ENCODE measurements around the gene IFT88. TPM values are rescaled to one million over a fixed set of nuclear protein-coding genes. Genes with fewer than 3 reads are reported as not detected.

The IFT88 gene
- total and polyA plus RNA-seq, 9 of the 15 experiments (the other 6 are each of a cell fraction or from before 2014, with no cell fraction given) = 8.3 to 13.5 (median 10.0) TPM

Small RNAs within 50 kb of the gene (small RNA-seq; reads per million reads assigned to genes)
- gene RNU2-7P = 0.55 reads per million, percentile 28 among the genes with 10 or more reads in this experiment

Other genes starting within 250 kb of the IFT88 start
- 2.4 and 2.6 TPM in 2 replicates for gene CRYL1, start 41.3 kb upstream of the IFT88 start, total RNA-seq (2014; rRNA removed)
- 2.0 TPM in 2 replicates for gene CRYL1, start 41.3 kb upstream of the IFT88 start, total RNA-seq (2014; rRNA removed; fragmentation: Illumina TruSeq; extraction: Trizol)
- 1.5 and 1.7 TPM in 2 replicates for gene CRYL1, start 41.3 kb upstream of the IFT88 start, total RNA-seq (2015; rRNA removed; fragmentation: Illumina TruSeq; extraction: Trizol)
- gene CRYL1, start 41.3 kb upstream of the IFT88 start, total RNA-seq (2021) = 3.1 and 3.4 TPM in 2 replicates
- gene CRYL1, start 41.3 kb upstream of the IFT88 start, polyA plus RNA-seq (2011; rRNA removed) = 6.9 and 9.7 TPM in 2 replicates
- gene CRYL1, start 41.3 kb upstream of the IFT88 start, polyA plus RNA-seq (2014; fragmentation: Illumina TruSeq; extraction: Trizol) = 3.4 and 3.7 TPM in 2 replicates
- gene CRYL1, start 41.3 kb upstream of the IFT88 start, polyA plus RNA-seq (2014; fragmentation: Nextera tagmentation; extraction: Ambion mirVana) = 1 to 10 TPM; 1.0 to 1.8 TPM
- gene CRYL1, start 41.3 kb upstream of the IFT88 start, polyA plus RNA-seq (2014; rRNA removed) = 2.7 and 5.3 TPM in 2 replicates
- gene IL17D, start 136.5 kb downstream of the IFT88 start, total RNA-seq (2014; rRNA removed) = 0.08 TPM in 1 of 2 replicates, not detected in the other
- gene IL17D, start 136.5 kb downstream of the IFT88 start, total RNA-seq (2014; rRNA removed; fragmentation: Illumina TruSeq; extraction: Trizol) = 0.11 TPM in 1 of 2 replicates, not detected in the other
- not detected in 2 replicates for gene IL17D, start 136.5 kb downstream of the IFT88 start, total RNA-seq (2015; rRNA removed; fragmentation: Illumina TruSeq; extraction: Trizol)
- gene IL17D, start 136.5 kb downstream of the IFT88 start, total RNA-seq (2021) = 0.11 and 0.13 TPM in 2 replicates
- 0.04 TPM in 1 of 2 replicates, not detected in the other for gene IL17D, start 136.5 kb downstream of the IFT88 start, polyA plus RNA-seq (2011; rRNA removed)
- gene IL17D, start 136.5 kb downstream of the IFT88 start, polyA plus RNA-seq (2014; fragmentation: Illumina TruSeq; extraction: Trizol) = not detected in 2 replicates
- under 1 TPM; 0.53 to 0.55 TPM for gene IL17D, start 136.5 kb downstream of the IFT88 start, polyA plus RNA-seq (2014; fragmentation: Nextera tagmentation; extraction: Ambion mirVana)
- gene IL17D, start 136.5 kb downstream of the IFT88 start, polyA plus RNA-seq (2014; rRNA removed) = 0.08 TPM in 1 of 2 replicates, not detected in the other
- 5.3 and 6.4 TPM in 2 replicates for gene EEF1AKMT1, start 206.8 kb downstream of the IFT88 start, total RNA-seq (2014; rRNA removed)
- 8.9 and 9.0 TPM in 2 replicates for gene EEF1AKMT1, start 206.8 kb downstream of the IFT88 start, total RNA-seq (2014; rRNA removed; fragmentation: Illumina TruSeq; extraction: Trizol)
- 6.0 and 6.7 TPM in 2 replicates for gene EEF1AKMT1, start 206.8 kb downstream of the IFT88 start, total RNA-seq (2015; rRNA removed; fragmentation: Illumina TruSeq; extraction: Trizol)
- 6.0 and 7.0 TPM in 2 replicates for gene EEF1AKMT1, start 206.8 kb downstream of the IFT88 start, total RNA-seq (2021)
- gene EEF1AKMT1, start 206.8 kb downstream of the IFT88 start, polyA plus RNA-seq (2011; rRNA removed) = 9.7 and 10.7 TPM in 2 replicates
- gene EEF1AKMT1, start 206.8 kb downstream of the IFT88 start, polyA plus RNA-seq (2014; fragmentation: Illumina TruSeq; extraction: Trizol) = 7.0 and 7.9 TPM in 2 replicates
- 10 to 100 TPM; 34.8 to 36.3 TPM for gene EEF1AKMT1, start 206.8 kb downstream of the IFT88 start, polyA plus RNA-seq (2014; fragmentation: Nextera tagmentation; extraction: Ambion mirVana)
- 6.1 and 8.9 TPM in 2 replicates for gene EEF1AKMT1, start 206.8 kb downstream of the IFT88 start, polyA plus RNA-seq (2014; rRNA removed)

Measured in K562 (cell line).